Activated CD8-positive, alpha-beta memory T cell treated with anti-CD3 and anti-CD28 coated beads, Interleukin-2, amount 50 U/mL, for 48 hours (primary cell): ENCODE measurements around the gene CMTR1.
"Not testable (repeated sequence)": the region's sequence is repeated elsewhere in the genome, so short reads cannot be mapped to it uniquely, and the experiment has no call there.

Source experiments
- DNase-seq: peaks from one replicate; pipeline ENCODE4 v3.0.0-alpha.2; 2020

CMTR1 gene

DNA sequence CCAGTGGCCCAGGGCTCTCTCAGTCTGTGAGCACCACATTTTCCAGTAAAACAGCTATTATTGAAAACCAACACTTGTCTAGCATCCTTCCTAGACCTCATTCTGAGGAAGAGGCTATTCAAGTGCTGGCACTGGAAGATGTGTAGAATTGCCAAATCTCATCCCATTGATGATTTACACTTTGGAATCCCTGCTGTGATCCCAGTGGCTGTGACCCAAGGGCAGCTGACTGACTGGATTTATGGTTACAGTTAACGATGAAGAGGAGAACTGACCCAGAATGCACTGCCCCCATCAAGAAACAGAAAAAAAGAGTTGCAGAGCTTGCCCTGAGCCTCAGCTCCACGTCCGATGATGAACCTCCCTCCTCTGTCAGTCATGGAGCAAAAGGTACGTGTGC, 2.4 kb downstream of the CMTR1 start:
- no peak for DNase-seq

GRCh38 chr6:37435816-37436215, 2.8 kb downstream of the CMTR1 start:
- DNase-seq, result no peak

GRCh38 chr6:37438930-37439329, 5.9 kb downstream of the CMTR1 start:
- no peak for DNase-seq

DNA sequence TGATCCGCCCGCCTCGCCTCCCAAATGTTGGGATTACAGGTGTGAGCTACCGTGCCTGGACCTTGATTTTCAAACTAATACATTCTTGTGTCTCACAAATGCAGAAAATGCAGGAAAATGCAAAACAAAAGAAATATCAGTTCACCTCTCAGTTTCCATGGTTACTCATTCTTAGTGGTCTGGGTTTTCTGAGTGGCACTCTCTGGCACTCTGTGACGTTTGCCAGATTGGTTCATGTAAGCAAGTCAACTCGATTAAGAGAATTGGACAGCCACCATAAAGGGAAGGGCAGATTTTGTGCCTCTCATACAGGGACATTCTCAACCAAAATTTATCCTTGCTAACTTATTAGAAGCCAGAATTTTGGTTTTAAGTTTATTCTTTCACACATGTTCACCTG, 8.6 kb downstream of the CMTR1 start:
- no peak for DNase-seq

DNA sequence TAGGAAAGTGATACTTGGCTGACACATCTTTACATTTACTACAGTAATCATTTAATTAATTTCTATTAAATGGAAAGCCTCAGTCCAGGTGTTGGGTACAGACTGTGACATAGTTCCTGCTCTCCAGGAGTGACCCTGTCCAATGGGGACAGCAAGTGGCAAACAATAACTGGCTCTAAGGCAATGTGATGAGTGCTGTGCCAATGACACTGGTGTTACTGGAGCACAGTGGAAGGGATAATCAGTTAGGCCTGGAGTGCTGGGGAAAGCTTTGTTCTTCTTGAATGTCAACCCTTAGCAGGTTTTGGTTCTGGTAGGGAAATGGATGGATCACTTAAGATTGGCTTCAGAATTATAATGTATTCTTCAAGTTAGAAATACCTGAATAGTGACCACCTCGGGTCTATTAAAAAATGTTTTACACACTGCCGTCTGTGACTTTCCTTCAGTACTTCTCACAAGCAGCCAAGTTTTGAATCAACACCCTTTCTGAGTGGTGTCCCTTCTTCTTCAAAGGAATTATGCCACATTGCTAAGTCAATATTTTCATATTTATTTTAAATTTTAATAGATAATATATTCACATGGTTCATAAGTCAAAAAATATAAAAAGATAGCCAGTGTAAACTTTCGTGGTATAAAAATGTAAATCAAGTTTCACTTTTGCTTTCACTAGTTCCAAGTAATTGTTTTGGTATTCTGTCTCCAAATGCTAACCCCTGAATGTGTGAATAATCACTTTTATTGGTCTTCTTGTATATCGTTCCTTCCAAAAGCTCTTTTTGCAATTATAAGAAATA, 9.6 kb downstream of the CMTR1 start:
- no peak for DNase-seq

GRCh38 chr6:37443216-37443542, 10.2 kb downstream of the CMTR1 start:
- DNase-seq, result not testable (repeated sequence)

GRCh38 chr6:37449984-37450383, 17.0 kb downstream of the CMTR1 start:
- no peak for DNase-seq

GRCh38 chr6:37451441-37452193, 18.6 kb downstream of the CMTR1 start:
- DNase-seq, result no peak

- no peak for DNase-seq
These were observed 19.5 kb downstream of the CMTR1 start for GRCh38 chr6:37452522-37452921.

GRCh38 chr6:37454420-37455140, 21.6 kb downstream of the CMTR1 start:
- no peak for DNase-seq

- DNase-seq, result no peak
These were observed 23.1 kb downstream of the CMTR1 start for GRCh38 chr6:37456126-37456525.

- DNase-seq, result no peak
These were observed 24.0 kb downstream of the CMTR1 start for GRCh38 chr6:37456816-37457560.

- no peak for DNase-seq
These were observed 27.2 kb downstream of the CMTR1 start for GRCh38 chr6:37459981-37460800.

GRCh38 chr6:37460805-37461204, 27.8 kb downstream of the CMTR1 start:
- DNase-seq, result no peak

DNA sequence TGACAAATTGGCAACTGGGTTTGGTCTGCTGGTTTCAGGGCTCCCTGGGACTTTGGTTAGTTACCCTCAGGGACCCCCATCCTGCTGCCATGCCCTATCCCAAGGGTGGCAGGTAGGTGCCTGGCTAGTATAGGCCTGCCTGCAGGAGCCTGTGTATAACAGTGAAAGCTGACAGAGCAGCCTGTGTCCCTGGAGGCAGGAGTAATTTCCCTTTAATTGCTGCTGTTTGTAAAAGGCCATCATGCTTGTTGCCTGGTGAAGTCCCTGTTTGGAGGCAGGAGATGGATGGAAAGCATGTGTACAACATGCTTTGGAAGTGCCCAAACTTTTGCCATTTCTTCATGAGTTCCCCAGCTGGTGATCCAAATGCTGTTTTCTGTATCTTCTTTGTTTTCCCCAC, 30.1 kb downstream of the CMTR1 start:
- no peak for DNase-seq

- DNase-seq, result no peak
These were observed 34.7 kb downstream of the CMTR1 start for GRCh38 chr6:37467718-37468117.

DNA sequence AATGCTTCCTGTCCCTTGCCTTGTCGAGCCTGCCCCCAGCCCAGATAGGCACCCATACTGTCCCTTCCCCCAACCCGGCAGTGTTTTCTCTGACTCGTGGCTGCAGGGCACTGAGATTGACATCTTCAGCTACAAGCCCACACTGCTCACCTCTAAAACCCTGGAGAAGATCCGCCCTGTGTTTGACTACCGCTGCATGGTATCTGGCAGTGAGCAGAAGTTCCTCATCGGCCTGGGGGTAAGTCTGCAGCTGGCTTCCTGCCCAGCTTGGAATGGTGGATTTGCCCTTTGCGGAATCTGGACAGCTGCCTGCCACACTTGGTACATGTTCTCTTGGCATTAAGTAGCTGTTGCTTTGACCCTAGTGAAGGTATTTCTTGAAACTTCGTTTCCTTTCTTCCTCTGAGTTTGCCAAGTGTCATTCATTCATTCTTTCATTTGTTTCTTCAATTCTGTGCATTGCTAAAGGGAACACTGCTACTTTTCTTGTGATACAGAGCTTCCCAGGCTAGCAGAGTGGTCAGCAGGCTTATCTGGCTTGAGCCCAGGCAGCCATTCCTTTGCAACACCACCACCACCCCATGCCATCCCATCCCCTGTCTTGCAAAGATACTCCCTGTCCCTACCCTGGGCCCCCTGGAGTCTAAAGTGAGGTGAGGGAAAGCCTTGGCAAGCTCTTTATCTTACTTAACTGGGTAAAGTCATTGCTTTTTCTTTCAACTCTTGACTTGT, 40.5 kb downstream of the CMTR1 start:
- peak; percentile 25 for DNase-seq

DNA sequence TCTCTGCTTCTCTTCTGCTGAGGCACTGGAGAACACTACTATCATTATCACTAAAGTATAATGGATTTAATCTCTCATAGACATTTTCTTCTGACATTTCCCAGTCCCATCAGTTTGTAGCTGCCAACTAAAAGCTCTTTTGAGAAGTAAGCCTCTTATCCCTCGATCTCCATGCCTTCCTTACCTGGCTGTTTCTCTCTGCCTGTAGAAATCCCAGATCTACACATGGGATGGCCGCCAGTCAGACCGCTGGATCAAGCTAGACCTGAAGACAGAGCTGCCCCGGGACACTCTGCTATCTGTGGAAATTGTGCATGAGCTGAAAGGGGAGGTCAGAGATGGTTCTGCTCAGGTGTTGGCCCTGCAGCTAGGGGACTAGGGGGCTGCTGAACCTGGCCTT, 41.3 kb downstream of the CMTR1 start:
- peak; percentile 40 for DNase-seq

- no peak for DNase-seq
These were observed 44.2 kb downstream of the CMTR1 start for GRCh38 chr6:37477191-37477590.

GRCh38 chr6:37477656-37478435, 44.8 kb downstream of the CMTR1 start:
- no peak for DNase-seq

GRCh38 chr6:37478827-37479226, 45.8 kb downstream of the CMTR1 start:
- no peak for DNase-seq
